ENCODE data around the gene KIF21A.

GRCh38 chr12:39332661-39333175, 110.2 kb downstream of the KIF21A start:
- TF ChIP-seq CTCF (IDR thresholded peaks at IDR 0.05 in 4 of 5, conservative IDR thresholded peaks at IDR 0.05 in 1 of 5) (no peak), POLR2A (IDR thresholded peaks at IDR 0.05) (no peak)
